SK-N-SH treated with all-trans-retinoic acid at 6 μM for 48 hours (cell line): ENCODE results near the gene PAQR9.

Source experiments
- ATAC-seq: fragments of 200-7000 bp; cut with Tn5 transposase; 3 replicates; pipeline ENCODE4 v1.9.1; 2020; ENCODE audit warnings: mild to moderate bottlenecking, moderate library complexity
- ARNTL ChIP-seq: fragments of 450-650 bp; formaldehyde crosslinking; IDR thresholded peaks from 2 replicates; pipeline ENCODE4 v1.5.0; 2020; ENCODE audit warnings: low read depth, mild to moderate bottlenecking, moderate library complexity, borderline replicate concordance
- BACH2 ChIP-seq: fragments of 250-450 bp; sonication (Bioruptor Pico); IDR thresholded peaks from 2 replicates; pipeline ENCODE4 v1.9.0; 2021; ENCODE audit warnings: mild to moderate bottlenecking, borderline replicate concordance
- CREB5 ChIP-seq: fragments of 250-450 bp; sonication (Bioruptor Pico); IDR thresholded peaks from 2 replicates; pipeline ENCODE4 v1.5.1; 2020; ENCODE audit warnings: low read depth, mild to moderate bottlenecking, moderate library complexity
- CSDC2 ChIP-seq: fragments of 250-450 bp; sonication (Bioruptor Pico); IDR thresholded peaks from 2 replicates; pipeline ENCODE4 v1.5.0; 2020; ENCODE audit warnings: mild to moderate bottlenecking, moderate library complexity
- CSRNP3 ChIP-seq: fragments of 250-450 bp; sonication (Bioruptor Pico); IDR thresholded peaks from 2 replicates; pipeline ENCODE4 v1.5.1; 2021; ENCODE audit warnings: mild to moderate bottlenecking, moderate library complexity
- ESRRG ChIP-seq: fragments of 250-450 bp; sonication (Bioruptor Pico); IDR thresholded peaks from 2 replicates; pipeline ENCODE4 v1.6.1; 2021; ENCODE audit warnings: mild to moderate bottlenecking
- GLIS3 ChIP-seq: fragments of 250-450 bp; sonication (Bioruptor Pico); IDR thresholded peaks from 2 replicates; pipeline ENCODE4 v1.5.0; 2020; ENCODE audit warnings: mild to moderate bottlenecking, moderate library complexity
- ISL1 ChIP-seq: fragments of 250-450 bp; sonication (Bioruptor Pico); IDR thresholded peaks from 2 replicates; pipeline ENCODE4 v2.1.2; 2022; ENCODE audit warnings: mild to moderate bottlenecking, moderate library complexity
- POU6F1 ChIP-seq: fragments of 250-450 bp; sonication (Bioruptor Pico); IDR thresholded peaks from 2 replicates; pipeline ENCODE4 v1.8.0; 2021; ENCODE audit warnings: low read depth, mild to moderate bottlenecking, moderate library complexity, borderline replicate concordance
- PPARA ChIP-seq: fragments of 250-450 bp; sonication (Bioruptor Pico); IDR thresholded peaks from 2 replicates; pipeline ENCODE4 v1.5.0; 2020; ENCODE audit warnings: mild to moderate bottlenecking, borderline replicate concordance
- RARB ChIP-seq: fragments of 250-450 bp; sonication (Bioruptor Pico); IDR thresholded peaks from 2 replicates; pipeline ENCODE4 v1.8.0; 2021; ENCODE audit warnings: mild to moderate bottlenecking, moderate library complexity
- SNAI2 ChIP-seq: fragments of 250-450 bp; sonication (Bioruptor Pico); IDR thresholded peaks from 2 replicates; pipeline ENCODE4 v1.5.0; 2020; ENCODE audit warnings: mild to moderate bottlenecking, moderate library complexity
- TCF4 ChIP-seq: fragments of 250-450 bp; sonication (Bioruptor Pico); IDR thresholded peaks from 2 replicates; pipeline ENCODE4 v1.8.0; 2021; ENCODE audit warnings: mild to moderate bottlenecking, moderate library complexity, borderline replicate concordance
- TOX ChIP-seq: fragments of 250-450 bp; sonication (Bioruptor Pico); IDR thresholded peaks from 2 replicates; pipeline ENCODE4 v1.8.0; 2021; ENCODE audit warnings: mild to moderate bottlenecking, moderate library complexity, borderline replicate concordance
- TSHZ2 ChIP-seq: fragments of 250-450 bp; sonication (Bioruptor Pico); IDR thresholded peaks from 2 replicates; pipeline ENCODE4 v1.5.0; 2020; ENCODE audit warnings: mild to moderate bottlenecking, moderate library complexity
- ZC3H10 ChIP-seq: fragments of 250-450 bp; sonication (Bioruptor Pico); IDR thresholded peaks from 2 replicates; pipeline ENCODE4 v1.5.1; 2021; ENCODE audit warnings: mild to moderate bottlenecking, moderate library complexity
- ZFP3 ChIP-seq: fragments of 250-450 bp; sonication (Bioruptor Pico); IDR thresholded peaks from 2 replicates; pipeline ENCODE4 v1.5.0; 2020; ENCODE audit warnings: mild to moderate bottlenecking, moderate library complexity
- ZFP30 ChIP-seq: fragments of 450-650 bp; formaldehyde crosslinking; IDR thresholded peaks from 2 replicates; pipeline ENCODE4 v1.5.0; 2022; ENCODE audit warnings: mild to moderate bottlenecking, moderate library complexity
- ZNF565 ChIP-seq: fragments of 450-650 bp; formaldehyde crosslinking; conservative IDR thresholded peaks from 2 replicates; pipeline ENCODE4 v1.5.0; 2020; ENCODE audit warnings: low read depth, mild to moderate bottlenecking, moderate library complexity
- ZNF70 ChIP-seq: fragments of 450-650 bp; formaldehyde crosslinking; IDR thresholded peaks from 2 replicates; pipeline ENCODE4 v1.5.0; 2020; ENCODE audit warnings: mild to moderate bottlenecking, moderate library complexity
- ZNF8 ChIP-seq: fragments of 450-650 bp; formaldehyde crosslinking; IDR thresholded peaks from 2 replicates; pipeline ENCODE4 v1.5.0; 2020; ENCODE audit warnings: mild to moderate bottlenecking, moderate library complexity

PAQR9 gene

GRCh38 chr3:142983318-142983717, 19.8 kb upstream of the PAQR9 start:
- ATAC-seq: no peak
- TF ChIP-seq CSRNP3 (CRISPR knock-in tag): no peak
- TF ChIP-seq ISL1: no peak
- no peak for TF ChIP-seq ZNF565 (CRISPR knock-in tag)
- no peak for TF ChIP-seq SNAI2
- TF ChIP-seq ARNTL (CRISPR knock-in tag): no peak
- no peak for TF ChIP-seq ZFP30
- TF ChIP-seq CSDC2 (CRISPR knock-in tag): no peak
- TF ChIP-seq ZC3H10 (CRISPR knock-in tag): no peak
- TF ChIP-seq PPARA: no peak
- no peak for TF ChIP-seq TOX (CRISPR knock-in tag)
- no peak for TF ChIP-seq ZFP3

- TF ChIP-seq TCF4 (CRISPR knock-in tag) (no peak), POU6F1 (CRISPR knock-in tag) (no peak), ZFP30 (no peak), CREB5 (CRISPR knock-in tag) (no peak), TSHZ2 (CRISPR knock-in tag) (no peak), PPARA (no peak)
- ATAC-seq: no peak
Measured at GRCh38 chr3:142982038-142982773, 18.7 kb upstream of the PAQR9 start.

GRCh38 chr3:142981108-142981507, 17.6 kb upstream of the PAQR9 start:
- no peak for ATAC-seq
- TF ChIP-seq ZFP30 (no peak), ARNTL (CRISPR knock-in tag) (no peak), POU6F1 (CRISPR knock-in tag) (no peak), CREB5 (CRISPR knock-in tag) (no peak), ZNF8 (CRISPR knock-in tag) (no peak), ZFP3 (no peak), TOX (CRISPR knock-in tag) (no peak), PPARA (no peak), ESRRG (CRISPR knock-in tag) (no peak), SNAI2 (no peak), GLIS3 (CRISPR knock-in tag) (no peak), ZNF565 (CRISPR knock-in tag) (no peak), RARB (no peak), ZNF70 (CRISPR knock-in tag) (no peak), BACH2 (CRISPR knock-in tag) (no peak), TCF4 (CRISPR knock-in tag) (no peak), CSRNP3 (CRISPR knock-in tag) (no peak)
- TF ChIP-seq, all 23 proteins: peak for 0
